HEK293T (cell line): ENCODE results near the gene PAK4.

Experiments used
- ARNT ChIP-seq: fragments of 450-650 bp; IDR thresholded peaks from 2 replicates; pipeline ENCODE4 v1.6.1; 2017; ENCODE audit warnings: mild to moderate bottlenecking
- BHLHE40 ChIP-seq: fragments of 450-650 bp; IDR thresholded peaks from 2 replicates; pipeline ENCODE4 v1.6.1; 2016; ENCODE audit warnings: mild to moderate bottlenecking, moderate library complexity, borderline replicate concordance
- ELF4 ChIP-seq: fragments of 450-650 bp; IDR thresholded peaks from 2 replicates; pipeline ENCODE4 v1.6.1; 2017; ENCODE audit warnings: antibody characterized with exemption
- FOXA1 ChIP-seq: fragments of 450-650 bp; IDR thresholded peaks from 2 replicates; pipeline ENCODE4 v1.6.1; 2016; ENCODE audit warnings: mild to moderate bottlenecking
- FOXK2 ChIP-seq: fragments of 450-650 bp; IDR thresholded peaks from 2 replicates; pipeline ENCODE4 v1.6.1; 2016; ENCODE audit warnings: mild to moderate bottlenecking
- FOXM1 ChIP-seq: fragments of 450-650 bp; IDR thresholded peaks from 2 replicates; pipeline ENCODE4 v1.6.1; 2017; ENCODE audit warnings: mild to moderate bottlenecking, borderline replicate concordance
- HDGF ChIP-seq: fragments of 450-650 bp; IDR thresholded peaks from 2 replicates; pipeline ENCODE4 v1.6.1; 2017; ENCODE audit warnings: antibody characterized with exemption, borderline replicate concordance
- SP1 ChIP-seq: fragments of 450-650 bp; IDR thresholded peaks from 2 replicates; pipeline ENCODE4 v1.6.1; 2017
- SUZ12 ChIP-seq: fragments of 450-650 bp; IDR thresholded peaks from 2 replicates; pipeline ENCODE4 v1.6.1; 2016; ENCODE audit warnings: mild to moderate bottlenecking
- ZNF384 ChIP-seq: fragments of 450-650 bp; IDR thresholded peaks from 2 replicates; pipeline ENCODE4 v1.6.1; 2016

GRCh38 chr19:39109641-39110040 is 15.9 kb upstream of the PAK4 start:
- no peak for TF ChIP-seq ARNT
- TF ChIP-seq ZNF384, result no peak
- TF ChIP-seq FOXK2, result no peak
- no peak for TF ChIP-seq FOXM1
- TF ChIP-seq FOXA1, result no peak
- TF ChIP-seq SP1, result no peak
- no peak for TF ChIP-seq SUZ12
- no peak for TF ChIP-seq HDGF
- no peak for TF ChIP-seq BHLHE40
- TF ChIP-seq ELF4, result no peak
